ENCODE results near the gene CDCA4. TPM values are rescaled to one million over a fixed set of nuclear protein-coding genes. Genes with fewer than 3 reads are reported as not detected.

CDCA4 gene
- total RNA-seq, 1 experiment from 2014 or later = 39.0 TPM

Other genes with a start within 250 kb of the CDCA4 start
- 78.0 and 81.5 TPM in 2 replicates for gene AKT1, start 225.3 kb downstream of the CDCA4 start, total RNA-seq (2014; rRNA removed; shearing (Covaris generic))
- 0.84 and 0.88 TPM in 2 replicates for gene ZBTB42, start 220.0 kb downstream of the CDCA4 start, total RNA-seq (2014; rRNA removed; shearing (Covaris generic))
- gene CEP170B, start 155.8 kb downstream of the CDCA4 start, total RNA-seq (2014; rRNA removed; shearing (Covaris generic)) = 3.8 and 5.9 TPM in 2 replicates
- gene PLD4, start 96.2 kb downstream of the CDCA4 start, total RNA-seq (2014; rRNA removed; shearing (Covaris generic)) = not detected in 2 replicates
- 3.6 and 3.7 TPM in 2 replicates for gene AHNAK2, start 42.7 kb downstream of the CDCA4 start, total RNA-seq (2014; rRNA removed; shearing (Covaris generic))
- 3.9 and 8.2 TPM in 2 replicates for gene CLBA1, start 35.3 kb downstream of the CDCA4 start, total RNA-seq (2014; rRNA removed; shearing (Covaris generic))
- gene GPR132, start 44.3 kb upstream of the CDCA4 start, total RNA-seq (2014; rRNA removed; shearing (Covaris generic)) = under 0.01 TPM in 1 of 2 replicates, not detected in the other
- gene JAG2, start 147.7 kb upstream of the CDCA4 start, total RNA-seq (2014; rRNA removed; shearing (Covaris generic)) = not detected in 2 replicates
- gene NUDT14, start 160.2 kb upstream of the CDCA4 start, total RNA-seq (2014; rRNA removed; shearing (Covaris generic)) = 3.7 and 4.0 TPM in 2 replicates
- 43.4 and 44.9 TPM in 2 replicates for gene BTBD6, start 227.4 kb upstream of the CDCA4 start, total RNA-seq (2014; rRNA removed; shearing (Covaris generic))

All from RPMI7951 (cell line).